ENCODE measurements around the gene BBS5.

GRCh38 chr2:169540146-169540545 is 60.9 kb downstream of the BBS5 start:
- TF ChIP-seq POLR2AphosphoS5 (IDR thresholded peaks at IDR 0.05; ENCODE audit: low read depth, low read length), result no peak
- no peak for TF ChIP-seq POLR2A (IDR thresholded peaks at IDR 0.05; ENCODE audit: low read depth, low read length)
- no peak for TF ChIP-seq TAF1 (IDR thresholded peaks at IDR 0.05; ENCODE audit: borderline replicate concordance, low read depth, low read length)

Measured in GM12892 (cell line).